Astrocyte of the spinal cord (primary cell): ENCODE results near the gene SRRM2.

Experiments used
- DNase-seq: peaks from one replicate; pipeline ENCODE4 v3.0.0; 2011; ENCODE audit warnings: low read depth, low spot score
- H3K4me3 ChIP-seq: 2 replicates; pipeline ENCODE4 v1.5.1; 2011; ENCODE audit warnings: low read depth, mild to moderate bottlenecking, low read length, moderate library complexity
- in situ Hi-C: cut with HindIII; loops from 2 replicates; pipeline ENCODE4 v1.10.0; 2017; ENCODE audit warnings: low sequenced_read_pairs
- TF ChIP-seq, protein P1 (sequence below): IDR thresholded peaks from 2 replicates; pipeline ENCODE4 v1.5.1; 2012; ENCODE audit warnings: low read depth, mild to moderate bottlenecking, low read length, inconsistent platforms

The SRRM2 gene

DNA sequence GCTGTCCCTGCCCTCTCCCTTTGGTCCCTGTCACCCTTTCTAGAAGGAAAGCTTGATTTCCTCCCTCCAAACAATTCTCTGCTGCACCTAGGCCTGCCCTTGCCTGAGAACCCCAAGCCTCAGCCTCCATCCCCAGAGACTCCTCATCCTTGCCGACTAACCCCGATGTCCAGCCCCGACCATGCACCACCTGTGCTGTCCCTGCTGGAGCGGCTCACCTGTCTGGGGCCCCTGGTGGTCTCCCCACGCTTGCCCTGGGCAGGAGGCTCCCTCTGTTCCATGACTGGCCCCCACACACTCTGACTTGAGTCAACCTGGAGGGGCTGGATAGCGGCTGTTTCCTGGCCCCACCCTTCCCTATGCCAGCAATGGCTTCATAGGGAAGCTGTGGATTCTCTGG, 12.0 kb upstream of the SRRM2 start:
- no peak for DNase-seq
- in situ Hi-C loops: no loop called here
- no peak overlapping the region for H3K4me3 ChIP-seq
- TF ChIP-seq, protein P1, sequence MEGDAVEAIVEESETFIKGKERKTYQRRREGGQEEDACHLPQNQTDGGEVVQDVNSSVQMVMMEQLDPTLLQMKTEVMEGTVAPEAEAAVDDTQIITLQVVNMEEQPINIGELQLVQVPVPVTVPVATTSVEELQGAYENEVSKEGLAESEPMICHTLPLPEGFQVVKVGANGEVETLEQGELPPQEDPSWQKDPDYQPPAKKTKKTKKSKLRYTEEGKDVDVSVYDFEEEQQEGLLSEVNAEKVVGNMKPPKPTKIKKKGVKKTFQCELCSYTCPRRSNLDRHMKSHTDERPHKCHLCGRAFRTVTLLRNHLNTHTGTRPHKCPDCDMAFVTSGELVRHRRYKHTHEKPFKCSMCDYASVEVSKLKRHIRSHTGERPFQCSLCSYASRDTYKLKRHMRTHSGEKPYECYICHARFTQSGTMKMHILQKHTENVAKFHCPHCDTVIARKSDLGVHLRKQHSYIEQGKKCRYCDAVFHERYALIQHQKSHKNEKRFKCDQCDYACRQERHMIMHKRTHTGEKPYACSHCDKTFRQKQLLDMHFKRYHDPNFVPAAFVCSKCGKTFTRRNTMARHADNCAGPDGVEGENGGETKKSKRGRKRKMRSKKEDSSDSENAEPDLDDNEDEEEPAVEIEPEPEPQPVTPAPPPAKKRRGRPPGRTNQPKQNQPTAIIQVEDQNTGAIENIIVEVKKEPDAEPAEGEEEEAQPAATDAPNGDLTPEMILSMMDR: no peak

DNA sequence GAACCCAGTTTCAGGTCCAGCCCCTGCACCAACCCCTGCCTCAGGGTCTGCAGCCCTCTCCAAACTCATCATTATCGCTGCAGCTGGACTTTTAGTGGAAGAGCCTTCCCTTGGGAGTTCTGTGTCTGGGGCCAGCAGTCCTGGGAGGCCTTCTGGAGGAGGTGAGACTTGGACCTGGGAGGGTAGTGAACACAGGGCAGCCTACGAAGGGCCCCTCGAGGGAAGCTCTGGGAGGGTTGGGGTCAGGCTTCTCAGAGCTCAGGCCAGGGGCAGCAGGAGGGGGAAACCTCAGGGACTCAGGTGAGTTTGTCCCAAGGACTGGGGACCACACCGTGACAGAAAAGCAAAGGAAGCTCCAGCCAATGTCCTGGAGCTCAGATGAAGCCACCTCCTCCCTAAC, 11.3 kb upstream of the SRRM2 start:
- in situ Hi-C loops: no loop called here
- TF ChIP-seq, protein P1: no peak
- DNase-seq: no peak
- H3K4me3 ChIP-seq: no peak overlapping the region

DNA sequence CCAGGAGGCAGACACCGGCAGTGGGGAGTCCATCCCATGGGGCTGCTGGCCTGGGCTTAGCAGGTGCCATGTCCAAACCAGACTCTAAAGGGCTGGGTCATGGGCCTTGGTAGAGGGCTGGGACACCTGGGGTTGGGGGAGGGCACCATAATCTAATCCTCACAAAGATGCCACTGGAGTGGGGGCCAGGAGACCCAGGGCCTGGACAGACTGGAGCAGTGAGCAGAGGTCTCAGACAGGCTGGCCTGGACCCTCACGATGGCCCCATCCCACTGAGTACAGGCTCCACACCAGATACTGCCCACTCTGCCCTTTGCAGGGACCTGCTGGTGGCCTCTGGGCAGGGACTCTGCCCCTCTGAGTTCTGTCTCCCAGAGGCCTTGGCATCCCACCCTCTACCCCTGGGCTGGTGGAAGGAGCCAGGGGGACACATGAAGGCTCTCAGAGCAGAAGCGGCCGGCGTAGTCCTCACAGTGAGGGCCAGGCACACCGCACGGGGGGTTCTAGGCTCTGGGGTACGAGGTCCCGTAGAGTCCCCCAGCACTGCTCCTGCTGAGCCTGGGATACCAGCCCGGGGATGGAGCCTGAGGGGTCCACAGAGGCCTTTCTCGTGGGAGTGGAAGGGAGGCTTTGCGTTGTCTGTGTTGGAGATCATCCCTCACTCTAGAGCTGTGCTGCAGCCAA, 10.0 kb upstream of the SRRM2 start:
- in situ Hi-C loops: no loop called here
- TF ChIP-seq, protein P1: no peak
- H3K4me3 ChIP-seq: no peak overlapping the region
- DNase-seq: no peak

DNA sequence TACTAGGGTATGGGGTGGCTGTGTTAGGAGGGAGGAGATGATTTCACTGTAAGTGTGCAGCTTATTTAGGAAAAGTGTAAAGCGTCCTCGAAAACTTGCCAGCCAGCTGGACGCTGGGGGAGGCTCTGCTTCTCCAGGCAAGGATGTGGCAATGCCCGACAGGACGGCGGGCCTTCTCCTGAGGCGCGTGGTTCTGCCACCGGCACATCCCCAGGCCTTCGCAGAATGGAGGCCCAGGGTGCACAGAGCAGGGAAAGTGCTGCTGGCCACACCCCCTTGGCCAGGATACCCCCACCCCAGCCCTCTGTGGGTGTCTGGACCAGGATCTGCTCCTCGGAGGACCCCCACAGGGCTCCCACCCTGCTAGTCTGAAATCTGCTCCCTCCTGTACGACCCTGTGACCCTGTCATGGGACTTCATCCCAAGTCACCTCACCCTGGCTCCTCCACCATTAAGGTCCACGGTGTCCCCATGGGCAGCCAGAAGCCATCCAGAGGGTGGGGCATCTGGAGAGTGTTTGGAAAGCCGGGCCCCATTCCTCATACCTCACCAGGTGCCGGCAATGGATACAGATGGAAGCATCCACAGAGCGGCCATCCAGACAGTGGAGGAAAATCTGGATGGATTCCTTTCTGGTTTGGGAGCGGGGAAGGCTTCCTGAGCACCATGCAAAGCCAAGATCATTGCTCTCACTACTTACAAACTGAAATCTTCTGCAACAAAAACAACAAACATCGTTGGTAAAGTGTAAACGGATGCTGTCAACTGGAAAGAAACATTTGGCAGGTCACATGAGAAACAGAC, 9.2 kb upstream of the SRRM2 start:
- DNase-seq: no peak

DNA sequence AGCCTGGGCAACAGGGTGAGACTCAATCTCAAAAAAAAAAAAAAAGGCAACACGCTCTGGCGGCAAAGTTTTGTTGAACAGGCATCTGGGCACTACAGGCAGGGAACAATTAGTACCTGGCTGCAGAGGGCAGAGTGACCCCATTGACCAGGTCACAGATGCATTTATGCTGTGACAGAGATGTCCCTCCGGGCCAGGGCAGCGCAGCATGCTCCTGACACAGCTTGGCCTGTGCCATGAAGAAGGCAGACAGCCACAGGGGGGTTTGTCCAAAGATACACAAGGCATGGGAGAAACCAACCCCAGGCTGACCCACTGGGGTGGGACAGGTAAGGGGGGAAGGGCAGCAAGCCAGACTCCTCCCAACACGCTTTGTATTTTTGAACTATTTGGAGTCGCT, 7.7 kb upstream of the SRRM2 start:
- TF ChIP-seq, protein P1: no peak
- in situ Hi-C loops: no loop called here
- no peak for DNase-seq
- no peak overlapping the region for H3K4me3 ChIP-seq

More for the DNA sequence above, 9.2 kb upstream of the SRRM2 start:
- H3K4me3 ChIP-seq: no peak overlapping the region
- in situ Hi-C loops: no loop called here
- TF ChIP-seq, protein P1: no peak

DNA sequence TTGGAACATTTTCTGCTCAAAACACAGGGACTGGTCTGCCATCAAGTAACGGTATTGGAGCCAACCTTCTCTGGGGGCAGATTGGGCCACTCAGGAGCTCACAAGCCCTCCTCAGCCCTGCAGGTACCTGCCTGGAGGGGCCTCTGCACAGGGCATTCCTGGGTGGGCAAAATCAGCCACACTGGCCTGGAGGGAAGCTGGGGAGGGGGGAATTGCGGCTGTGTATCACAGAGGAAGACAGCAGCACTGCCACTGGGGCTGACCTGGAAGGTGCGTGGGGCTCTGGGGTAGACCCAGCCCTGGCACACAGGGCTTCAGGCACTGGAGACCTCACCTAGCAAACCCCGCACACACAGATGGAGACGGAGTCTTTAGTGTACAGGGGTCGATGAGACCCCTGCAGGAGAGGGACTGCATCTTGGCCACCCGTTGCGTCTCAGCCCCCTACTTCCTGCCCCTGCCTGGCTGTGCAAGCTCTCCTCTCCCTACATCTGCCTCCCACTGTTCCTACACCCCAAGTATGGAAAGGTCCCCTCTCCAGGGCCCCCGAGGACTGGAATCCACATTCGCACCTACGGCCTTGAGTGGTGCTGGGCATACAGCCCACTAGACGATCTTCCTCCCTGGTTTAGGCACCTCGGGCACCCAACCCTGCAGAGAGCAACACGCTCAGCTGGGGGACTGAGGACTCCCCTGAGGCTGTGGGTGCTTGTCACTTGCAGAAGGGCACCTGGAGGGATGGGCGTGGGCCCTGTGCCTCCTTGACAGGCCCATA, 7.1 kb upstream of the SRRM2 start:
- in situ Hi-C loops: no loop called here
- no peak for DNase-seq
- TF ChIP-seq, protein P1: no peak
- no peak overlapping the region for H3K4me3 ChIP-seq
